CD14-positive monocyte (primary cell): Measurements from ENCODE around the gene EMSY. TPM values are rescaled to one million over a fixed set of nuclear protein-coding genes. Genes with fewer than 3 reads are reported as not detected.

Source experiments
- DNase-seq, 3 donors: peaks; one replicate each; pipeline ENCODE4 v3.0.0-alpha.2; 2011 to 2022
- H2AFZ ChIP-seq: 2 replicates; pipeline ENCODE4 v1.6.0; 2012; ENCODE audit warnings: mild to moderate bottlenecking, low read depth, low read length, inconsistent platforms; ENCODE audit not compliant: insufficient read depth, poor library complexity, severe bottlenecking
- H3K27ac ChIP-seq, 2 donors: 1 replicate in 1 of 2; 2 replicates in 1 of 2; pipeline ENCODE4 v1.5.1; 2012 to 2013; ENCODE audit warnings: low read length in 2 of 2, control low read depth in 1 of 2, inconsistent platforms in 1 of 2, low read depth in 1 of 2, mild to moderate bottlenecking in 1 of 2
- H3K27me3 ChIP-seq, 2 donors: one replicate each; pipeline versions ENCODE4 v1.6.0 to v1.6.1; 2011 to 2013; ENCODE audit warnings: low read length in 2 of 2; ENCODE audit not compliant: control insufficient read depth in 2 of 2, insufficient read depth in 2 of 2
- H3K36me3 ChIP-seq, 2 donors: replicated peaks in 1 of 2; 1 replicate in 1 of 2; 2 replicates in 1 of 2; pipeline versions ENCODE4 v1.5.1 to v1.6.1; 2012 to 2013; ENCODE audit warnings: low read length in 2 of 2, control low read depth in 1 of 2, inconsistent platforms in 1 of 2, mild to moderate bottlenecking in 1 of 2; ENCODE audit not compliant: insufficient read depth in 2 of 2, control insufficient read depth in 1 of 2
- H3K4me1 ChIP-seq, 2 donors: 1 replicate in 1 of 2; 2 replicates in 1 of 2; pipeline versions ENCODE4 v1.5.1 to v1.6.1; 2012 to 2013; ENCODE audit warnings: low read length in 2 of 2, control low read depth in 1 of 2, inconsistent platforms in 1 of 2, mild to moderate bottlenecking in 1 of 2, moderate library complexity in 1 of 2; ENCODE audit not compliant: insufficient read depth in 2 of 2, control insufficient read depth in 1 of 2
- H3K4me2 ChIP-seq: replicated peaks from 2 replicates; pipeline ENCODE3; 2012; ENCODE audit warnings: low read length, moderate library complexity, mild to moderate bottlenecking; ENCODE audit not compliant: poor library complexity, severe bottlenecking; ENCODE audit errors: extremely low read depth
- H3K4me3 ChIP-seq, 3 experiments: fragments of 200-600 bp in 1 of 3; sonication (generic) in 1 of 3; replicated peaks in 1 of 3; 1 replicate in 2 of 3; 2 replicates in 1 of 3; pipeline ENCODE4 v1.5.1; 2011 to 2013; ENCODE audit warnings: low read length in 3 of 3, mild to moderate bottlenecking in 3 of 3, control low read depth in 2 of 3, low read depth in 2 of 3, inconsistent platforms in 1 of 3, moderate library complexity in 1 of 3
- H3K79me2 ChIP-seq: 2 replicates; pipeline ENCODE4 v1.6.0; 2012; ENCODE audit warnings: mild to moderate bottlenecking, control low read depth, inconsistent platforms, low read length, moderate library complexity; ENCODE audit not compliant: insufficient read depth
- H3K9ac ChIP-seq: 2 replicates; pipeline ENCODE4 v1.6.0; 2017; ENCODE audit warnings: low read length, mild to moderate bottlenecking; ENCODE audit not compliant: insufficient read depth, poor library complexity, severe bottlenecking
- H3K9me3 ChIP-seq, 2 donors: replicated peaks in 1 of 2; 1 replicate in 1 of 2; 2 replicates in 1 of 2; pipeline versions ENCODE4 v1.5.1 to v1.6.1; 2012 to 2013; ENCODE audit warnings: low read length in 2 of 2, control low read depth in 1 of 2; ENCODE audit not compliant: control insufficient read depth in 1 of 2, insufficient read depth in 1 of 2
- H4K20me1 ChIP-seq: 2 replicates; pipeline ENCODE4 v1.6.0; 2012; ENCODE audit warnings: mild to moderate bottlenecking, low read length, control low read depth, moderate library complexity; ENCODE audit not compliant: insufficient read depth
- H3K27ac Mint-ChIP-seq, 7 donors: one replicate each; pipeline ENCODE4 v1.8.0; 2020; ENCODE audit warnings: mild to moderate bottlenecking in 7 of 7, mixed read lengths in 7 of 7, moderate library complexity in 6 of 7, inconsistent platforms in 2 of 7
- H3K27me3 Mint-ChIP-seq, 3 donors: one replicate each; pipeline ENCODE4 v1.8.0; 2021 to 2022; ENCODE audit warnings: low read depth in 3 of 3, mild to moderate bottlenecking in 3 of 3, mixed read lengths in 3 of 3, moderate library complexity in 3 of 3, inconsistent platforms in 1 of 3
- H3K36me3 Mint-ChIP-seq, 2 donors: one replicate each; pipeline ENCODE4 v1.8.0; 2020; ENCODE audit warnings: mixed read lengths in 2 of 2, inconsistent platforms in 1 of 2, mild to moderate bottlenecking in 1 of 2
- H3K4me1 Mint-ChIP-seq: one replicate; pipeline ENCODE4 v1.8.0; 2020; ENCODE audit warnings: mild to moderate bottlenecking, mixed read lengths
- H3K4me3 Mint-ChIP-seq, 2 donors: one replicate each; pipeline ENCODE4 v1.8.0; 2020; ENCODE audit warnings: mild to moderate bottlenecking in 2 of 2, mixed read lengths in 2 of 2, moderate library complexity in 1 of 2
- H3K9me3 Mint-ChIP-seq, 7 donors: one replicate each; pipeline ENCODE4 v1.8.0; 2020 to 2022; ENCODE audit warnings: mixed read lengths in 7 of 7, mild to moderate bottlenecking in 6 of 7, moderate library complexity in 6 of 7, inconsistent platforms in 2 of 7
- CTCF ChIP-seq: fragments of 200-600 bp; IDR thresholded peaks from one replicate; pipeline ENCODE4 v1.8.0; 2022; ENCODE audit warnings: antibody characterized with exemption, mild to moderate bottlenecking
- WGBS: methylation state at CpG from one replicate; pipeline ENCODE4 v1.1.5; 2013; ENCODE audit warnings: missing lambda C conversion rate; ENCODE audit not compliant: insufficient coverage; 5-methylcytosine and 5-hydroxymethylcytosine counted together
- intact Hi-C, 2 donors: fragments of 100-400 bp; cut with micrococcal nuclease; formaldehyde crosslinking; loops; one replicate each; pipeline versions ENCODE4 v1.15.0 to v1.15.1; 2023
- polyA plus RNA-seq, 3 donors: library from polyadenylated mRNA; depleted of rRNA in 1 of 3; unstranded in 2 of 3; stranded (reverse) in 1 of 3; fragments of 300-500 nt in 2 of 3; fragments of >200 nt in 1 of 3; fragmentation: Illumina TruSeq in 2 of 3; gene quantifications; 1 replicate in 2 of 3; 2 replicates in 1 of 3; pipeline ENCODE4 v1.2.3, GENCODE V29; 2012 to 2021

EMSY gene
- polyA plus RNA-seq, 3 donors = 9.2 to 31.3 (median 9.4) TPM

GRCh38 chr11:76587820-76588454 lies 143.1 kb downstream of the EMSY start:
- peak overlapping the region; percentile 69 for H2AFZ ChIP-seq
- intact Hi-C loops = no loop called here
- H3K9me3 ChIP-seq = no peaks in the 10 kb centered on the region
- H3K36me3 ChIP-seq = no peaks in the 10 kb centered on the region
- Mint-ChIP-seq H3K9me3 (peaks cover 0 to 1% (median 0%) of the 10 kb centered on the region in 7 donors), H3K27ac (peak overlapping the region; percentile 76 to 90 (median 88)), H3K27me3 (peaks cover 1 to 7% (median 2%) of the 10 kb centered on the region in 3 donors), H3K4me3 (peak overlapping the region in 1 of 2 donors; percentile 59), H3K36me3 (no peaks in the 10 kb centered on the region), H3K4me1 (peaks cover 16% of the 10 kb centered on the region)
- no peaks in the 10 kb centered on the region for H3K79me2 ChIP-seq
- no peak for TF ChIP-seq CTCF
- H3K4me1 ChIP-seq = peaks cover 10 to 17% of the 10 kb centered on the region in 2 donors
- H3K9ac ChIP-seq = peak overlapping the region; percentile 22
- peak overlapping the region; percentile 48 for H3K4me2 ChIP-seq
- H4K20me1 ChIP-seq = no peaks in the 10 kb centered on the region
- DNase-seq = no peak
- no peaks in the 10 kb centered on the region for H3K27me3 ChIP-seq
- H3K27ac ChIP-seq = peak overlapping the region; percentile 55 to 73
- no CpG with 5 or more reads among the region's 5 CpGs for WGBS
- peak overlapping the region in 1 of 3 experiments; percentile 46 for H3K4me3 ChIP-seq

DNA sequence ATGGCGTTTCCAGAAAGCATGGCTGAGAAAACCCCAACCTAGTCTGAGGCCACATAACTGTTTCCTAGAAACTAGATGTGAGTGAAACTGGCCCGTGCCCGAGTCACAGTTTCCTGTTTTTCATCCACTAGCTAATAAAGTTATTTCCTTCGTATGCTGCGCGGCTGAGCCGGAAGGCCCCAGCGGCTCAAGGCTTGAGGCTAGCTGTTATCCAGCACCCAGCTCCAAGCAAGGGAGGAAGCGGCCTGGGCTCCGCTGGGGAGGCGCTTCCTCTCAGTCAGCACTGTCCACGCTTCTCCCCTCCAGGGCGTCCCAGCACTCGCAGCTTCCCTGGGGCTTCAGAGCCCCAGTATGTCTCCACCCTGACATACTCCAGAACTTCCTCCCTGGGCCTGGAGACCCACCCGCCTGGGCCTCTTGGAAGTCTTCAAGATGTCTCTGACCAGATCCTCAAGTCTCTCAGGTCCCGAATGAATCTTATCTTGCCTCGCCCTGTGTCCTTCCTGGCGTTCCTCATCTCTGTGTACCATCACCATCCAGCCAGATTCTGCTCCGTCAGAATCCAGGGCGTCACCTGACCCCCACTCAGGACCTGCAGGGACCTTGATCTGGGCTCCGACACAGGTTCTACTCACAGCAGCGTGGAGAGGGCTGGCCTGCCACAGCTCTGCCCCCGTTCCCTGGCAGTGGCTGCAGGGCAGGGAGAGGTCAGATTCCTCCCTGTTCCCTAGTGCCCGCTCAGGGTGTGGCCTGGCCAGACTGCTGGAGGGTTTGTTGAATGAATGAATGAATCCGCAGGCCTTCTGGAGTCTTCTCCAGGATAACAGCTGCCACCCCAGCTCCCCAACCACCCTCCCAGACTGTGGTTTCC lies 143.9 kb downstream of the EMSY start:
- Mint-ChIP-seq H3K27ac (peak overlapping the region; percentile 76 to 90 (median 88)), H3K36me3 (no peaks in the 10 kb centered on the region), H3K27me3 (peaks cover 1 to 7% (median 3%) of the 10 kb centered on the region in 3 donors), H3K4me3 (peak overlapping the region in 1 of 2 donors; percentile 59), H3K4me1 (peaks cover 19% of the 10 kb centered on the region), H3K9me3 (no peaks in the 10 kb centered on the region)
- Histone ChIP-seq H3K27ac (peak overlapping the region; percentile 55 to 73), H3K79me2 (no peaks in the 10 kb centered on the region), H3K9ac (peak overlapping the region; percentile 22), H3K9me3 (no peaks in the 10 kb centered on the region), H3K4me2 (peak overlapping the region; percentile 48), H3K4me1 (peaks cover 10 to 17% of the 10 kb centered on the region in 2 donors), H3K27me3 (no peaks in the 10 kb centered on the region), H4K20me1 (no peaks in the 10 kb centered on the region), H3K4me3 (peak overlapping the region in 1 of 3 experiments; percentile 46), H2AFZ (peak overlapping the region; percentile 69), H3K36me3 (no peaks in the 10 kb centered on the region)
- DNase-seq = peak; percentile 80 to 87 (median 84)
- intact Hi-C loops = no loop called here
- WGBS = 25% methylated on average over 21 of the region's 25 CpGs
- no peak for TF ChIP-seq CTCF
